K562 (cell line): ENCODE measurements around the gene CTDNEP1. TPM values are rescaled to one million over a fixed set of nuclear protein-coding genes. Genes with fewer than 3 reads are reported as not detected.
A peak's percentile ranks its signal among the peaks of the same experiment; 100 is the strongest.

Experiments used
- DACH1 ChIP-seq: fragments of 450-650 bp; IDR thresholded peaks from 2 replicates; pipeline ENCODE4 v1.6.1; 2018; ENCODE audit not compliant: partially characterized antibody
- HDAC1 ChIP-seq, 2 experiments: fragments of 450-650 bp; IDR thresholded peaks; 2 replicates each; pipeline ENCODE4 v1.6.1; 2016 to 2017; ENCODE audit warnings: inconsistent platforms in 1 of 2, mild to moderate bottlenecking in 1 of 2, moderate library complexity in 1 of 2
- HNRNPK ChIP-seq: fragments of 200-400 bp; formaldehyde crosslinking; IDR thresholded peaks from one replicate; pipeline ENCODE4 v1.6.1; 2018; ENCODE audit warnings: mild to moderate bottlenecking, low read depth, low read length; ENCODE audit not compliant: poor library complexity, severe bottlenecking
- ILK ChIP-seq: fragments of 450-650 bp; IDR thresholded peaks from 2 replicates; pipeline ENCODE4 v1.6.1; 2016; ENCODE audit warnings: missing genetic modification characterization, low read depth, mild to moderate bottlenecking, missing compliant biosample characterization, moderate library complexity, borderline replicate concordance
- KDM4B ChIP-seq, 2 experiments: fragments of 450-650 bp in 1 of 2; sonication (generic) in 1 of 2; IDR thresholded peaks; 2 replicates each; pipeline ENCODE4 v1.6.1; 2016 to 2017; ENCODE audit warnings: borderline replicate concordance in 2 of 2, antibody characterized with exemption in 1 of 2, low read depth in 1 of 2, mild to moderate bottlenecking in 1 of 2
- LCOR ChIP-seq: sonication (generic); formaldehyde crosslinking; IDR thresholded peaks from 2 replicates; pipeline ENCODE4 v1.8.0; 2022; ENCODE audit warnings: mild to moderate bottlenecking, missing genetic modification reagents
- NFE2 ChIP-seq: IDR thresholded peaks from 2 replicates; pipeline ENCODE4 v1.6.1; 2014; ENCODE audit warnings: antibody characterized with exemption, low read depth
- NFE2L1 ChIP-seq: fragments of 450-650 bp; IDR thresholded peaks from 2 replicates; pipeline ENCODE4 v1.6.1; 2016; ENCODE audit warnings: missing genetic modification characterization, low read depth, mild to moderate bottlenecking, missing compliant biosample characterization, moderate library complexity, borderline replicate concordance
- NR3C1 ChIP-seq: sonication (generic); formaldehyde crosslinking; IDR thresholded peaks from 2 replicates; pipeline ENCODE4 v1.8.1; 2022; ENCODE audit warnings: missing genetic modification reagents
- NUFIP1 ChIP-seq: fragments of 450-650 bp; IDR thresholded peaks from 2 replicates; pipeline ENCODE4 v1.6.1; 2018; ENCODE audit not compliant: partially characterized antibody
- POLR2H ChIP-seq: IDR thresholded peaks from 2 replicates; pipeline ENCODE4 v1.6.1; 2016; ENCODE audit warnings: missing genetic modification characterization, low read depth, mild to moderate bottlenecking, control low read depth, missing compliant biosample characterization, moderate library complexity
- SIN3A ChIP-seq, 2 experiments: fragments of 150-350 bp in 1 of 2; IDR thresholded peaks; 2 replicates each; pipeline ENCODE4 v1.6.1; 2011 to 2016; ENCODE audit warnings: borderline replicate concordance in 2 of 2, low read depth in 2 of 2, low read length in 2 of 2, mild to moderate bottlenecking in 2 of 2, moderate library complexity in 2 of 2; ENCODE audit not compliant: control insufficient read depth in 1 of 2
- TCF7L2 ChIP-seq: fragments of 150-350 bp; IDR thresholded peaks from 2 replicates; pipeline ENCODE4 v1.6.1; 2016; ENCODE audit warnings: low read depth, mild to moderate bottlenecking, low read length, moderate library complexity
- ZNF316 ChIP-seq: fragments of 450-650 bp; IDR thresholded peaks from 2 replicates; pipeline ENCODE4 v1.6.1; 2016
- ZNF324 ChIP-seq: fragments of 250-450 bp; sonication (Bioruptor Pico); IDR thresholded peaks from 2 replicates; pipeline ENCODE4 v1.4.0; 2020; ENCODE audit warnings: mild to moderate bottlenecking
- ZNF644 ChIP-seq: fragments of 200-800 bp; sonication (Bioruptor generic); IDR thresholded peaks from 2 replicates; pipeline ENCODE4 v1.6.1; 2016; ENCODE audit warnings: low read depth, missing genetic modification characterization, missing compliant biosample characterization
- ZZZ3 ChIP-seq: fragments of 450-650 bp; IDR thresholded peaks from 2 replicates; pipeline ENCODE4 v1.6.1; 2016; ENCODE audit warnings: antibody characterized with exemption, mild to moderate bottlenecking, moderate library complexity
- polyA plus RNA-seq, 8 experiments: library from polyadenylated mRNA; depleted of rRNA in 4 of 8; stranded (reverse) in 5 of 8; unstranded in 3 of 8; fragments of >200 nt; fragmentation: Nextera tagmentation in 2 of 8; fragmentation: Illumina TruSeq in 1 of 8; extraction: Ambion mirVana in 2 of 8; extraction: Trizol in 1 of 8; gene quantifications; 2 replicates each; pipeline versions ENCODE4 v1.2.1 to v1.2.3, GENCODE V29; 2011 to 2014; ENCODE audit warnings: inconsistent platforms in 1 of 8, missing spikeins in 1 of 8
- total RNA-seq, 7 experiments: library from RNA; depleted of rRNA in 6 of 7; stranded (reverse); fragments of >200 nt in 6 of 7; fragmentation: Illumina TruSeq in 2 of 7; extraction: Trizol in 2 of 7; gene quantifications; 2 replicates each; pipeline versions ENCODE4 v1.2.1 to v1.2.3, GENCODE V29; 2011 to 2021; ENCODE audit warnings: low replicate concordance in 1 of 7
- TF ChIP-seq, protein P1 (sequence below): sonication (generic); IDR thresholded peaks from 2 replicates; pipeline ENCODE4 v1.6.1; 2016
- TF ChIP-seq, protein P2 (sequence below): sonication (generic); formaldehyde crosslinking; IDR thresholded peaks from 2 replicates; pipeline ENCODE4 v1.8.0; 2022; ENCODE audit warnings: mild to moderate bottlenecking, missing genetic modification reagents, borderline replicate concordance
- TF ChIP-seq, protein P3 (sequence below), 2 experiments: fragments of 200-800 bp in 1 of 2; sonication (Bioruptor generic) in 1 of 2; sonication (generic) in 1 of 2; formaldehyde crosslinking in 1 of 2; IDR thresholded peaks in 1 of 2; conservative IDR thresholded peaks in 1 of 2; 2 replicates each; pipeline versions ENCODE4 v1.5.0 to v1.6.1; 2016 to 2020; ENCODE audit warnings: missing compliant biosample characterization in 1 of 2, missing genetic modification characterization in 1 of 2, missing genetic modification reagents in 1 of 2
- TF ChIP-seq, protein P4 (sequence below): fragments of 250-450 bp; sonication (Bioruptor Pico); IDR thresholded peaks from 2 replicates; pipeline ENCODE4 v1.5.0; 2020; ENCODE audit warnings: mild to moderate bottlenecking

Gene CTDNEP1
- total and polyA plus RNA-seq, 9 of the 15 experiments (the other 6 are each of a cell fraction or from before 2014, with no cell fraction given), result 10.7 to 150 (median 28.5) TPM

DNA sequence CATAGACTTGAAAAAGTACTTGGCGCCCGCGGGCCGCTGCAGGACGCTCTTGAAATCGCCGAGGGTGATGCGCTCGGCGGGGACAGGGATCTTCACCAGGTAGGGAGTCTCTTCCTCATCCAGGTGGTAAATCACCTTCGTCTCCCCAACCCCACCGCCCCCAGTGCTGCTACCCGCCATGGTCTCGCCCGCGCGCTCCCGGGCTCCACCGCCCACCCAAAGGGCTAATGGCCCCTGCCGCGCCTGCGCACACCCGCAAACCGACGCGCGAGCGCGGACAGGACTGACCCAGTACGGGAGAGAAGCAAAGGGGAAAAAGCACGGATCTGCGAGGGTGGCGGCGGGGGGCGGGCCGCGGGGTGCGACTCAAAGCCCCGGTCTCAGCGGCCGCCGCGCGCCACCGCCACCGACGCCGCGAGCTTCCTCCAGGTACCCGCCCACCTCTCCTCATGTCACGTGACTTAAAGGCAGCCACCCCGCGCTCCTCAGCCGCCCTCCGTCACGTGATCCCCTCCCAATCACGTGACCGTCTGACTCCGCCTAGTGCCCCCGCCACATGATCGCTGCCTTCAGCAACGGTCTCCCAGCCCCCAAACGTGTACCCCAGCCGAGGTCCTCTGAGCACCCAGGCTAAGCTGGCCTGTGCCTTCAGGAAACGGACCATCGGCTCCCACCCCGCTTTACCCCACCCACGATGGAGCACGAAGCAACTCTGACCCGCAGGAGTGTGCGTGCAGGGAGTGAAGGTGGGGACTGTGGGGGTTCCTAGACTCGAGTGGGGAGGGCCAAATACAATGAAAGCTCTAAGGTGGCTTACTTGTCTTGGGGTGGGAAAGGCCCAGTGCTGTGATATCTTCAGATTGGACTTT, 17.2 kb downstream of the CTDNEP1 start, which contains the start of gene DVL2 (continued):
- TF ChIP-seq HNRNPK, result no peak
- TF ChIP-seq, protein P1, sequence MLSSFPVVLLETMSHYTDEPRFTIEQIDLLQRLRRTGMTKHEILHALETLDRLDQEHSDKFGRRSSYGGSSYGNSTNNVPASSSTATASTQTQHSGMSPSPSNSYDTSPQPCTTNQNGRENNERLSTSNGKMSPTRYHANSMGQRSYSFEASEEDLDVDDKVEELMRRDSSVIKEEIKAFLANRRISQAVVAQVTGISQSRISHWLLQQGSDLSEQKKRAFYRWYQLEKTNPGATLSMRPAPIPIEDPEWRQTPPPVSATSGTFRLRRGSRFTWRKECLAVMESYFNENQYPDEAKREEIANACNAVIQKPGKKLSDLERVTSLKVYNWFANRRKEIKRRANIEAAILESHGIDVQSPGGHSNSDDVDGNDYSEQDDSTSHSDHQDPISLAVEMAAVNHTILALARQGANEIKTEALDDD, result no peak
- TF ChIP-seq, protein P2, sequence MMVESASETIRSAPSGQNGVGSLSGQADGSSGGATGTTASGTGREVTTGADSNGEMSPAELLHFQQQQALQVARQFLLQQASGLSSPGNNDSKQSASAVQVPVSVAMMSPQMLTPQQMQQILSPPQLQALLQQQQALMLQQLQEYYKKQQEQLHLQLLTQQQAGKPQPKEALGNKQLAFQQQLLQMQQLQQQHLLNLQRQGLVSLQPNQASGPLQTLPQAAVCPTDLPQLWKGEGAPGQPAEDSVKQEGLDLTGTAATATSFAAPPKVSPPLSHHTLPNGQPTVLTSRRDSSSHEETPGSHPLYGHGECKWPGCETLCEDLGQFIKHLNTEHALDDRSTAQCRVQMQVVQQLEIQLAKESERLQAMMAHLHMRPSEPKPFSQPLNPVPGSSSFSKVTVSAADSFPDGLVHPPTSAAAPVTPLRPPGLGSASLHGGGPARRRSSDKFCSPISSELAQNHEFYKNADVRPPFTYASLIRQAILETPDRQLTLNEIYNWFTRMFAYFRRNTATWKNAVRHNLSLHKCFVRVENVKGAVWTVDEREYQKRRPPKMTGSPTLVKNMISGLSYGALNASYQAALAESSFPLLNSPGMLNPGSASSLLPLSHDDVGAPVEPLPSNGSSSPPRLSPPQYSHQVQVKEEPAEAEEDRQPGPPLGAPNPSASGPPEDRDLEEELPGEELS (CRISPR knock-in tag), result no peak
- TF ChIP-seq ZNF324 (CRISPR knock-in tag), result peak; percentile 57
- TF ChIP-seq, protein P3, sequence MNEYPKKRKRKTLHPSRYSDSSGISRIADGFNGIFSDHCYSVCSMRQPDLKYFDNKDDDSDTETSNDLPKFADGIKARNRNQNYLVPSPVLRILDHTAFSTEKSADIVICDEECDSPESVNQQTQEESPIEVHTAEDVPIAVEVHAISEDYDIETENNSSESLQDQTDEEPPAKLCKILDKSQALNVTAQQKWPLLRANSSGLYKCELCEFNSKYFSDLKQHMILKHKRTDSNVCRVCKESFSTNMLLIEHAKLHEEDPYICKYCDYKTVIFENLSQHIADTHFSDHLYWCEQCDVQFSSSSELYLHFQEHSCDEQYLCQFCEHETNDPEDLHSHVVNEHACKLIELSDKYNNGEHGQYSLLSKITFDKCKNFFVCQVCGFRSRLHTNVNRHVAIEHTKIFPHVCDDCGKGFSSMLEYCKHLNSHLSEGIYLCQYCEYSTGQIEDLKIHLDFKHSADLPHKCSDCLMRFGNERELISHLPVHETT (CRISPR knock-in tag; conservative IDR thresholded peaks at IDR 0.05 in 1 of 2, IDR thresholded peaks at IDR 0.05 in 1 of 2), result peak in 1 of 2 experiments; percentile 97; a peak in 2 of 4 replicates
- no peak for TF ChIP-seq NUFIP1
- peak in 1 of 2 experiments; percentile 95; a peak in 1 of 4 replicates for TF ChIP-seq SIN3A (IDR thresholded peaks at IDR 0.05; ENCODE audit: borderline replicate concordance in 2 of 2, control insufficient read depth in 1 of 2, low read depth in 2 of 2, low read length in 2 of 2)
- TF ChIP-seq TCF7L2, result no peak
- no peak for TF ChIP-seq LCOR (CRISPR knock-in tag)
- TF ChIP-seq NR3C1, result no peak
- no peak for TF ChIP-seq ZZZ3
- no peak for TF ChIP-seq NFE2
- TF ChIP-seq DACH1, result no peak
- no peak for TF ChIP-seq ZNF316
- no peak for TF ChIP-seq ZNF644 (tag)
- TF ChIP-seq KDM4B (IDR thresholded peaks at IDR 0.05; ENCODE audit: borderline replicate concordance in 2 of 2, low read depth in 1 of 2), result peak in 1 of 2 experiments; percentile 85; a peak in 1 of 4 replicates
- TF ChIP-seq, protein P4, sequence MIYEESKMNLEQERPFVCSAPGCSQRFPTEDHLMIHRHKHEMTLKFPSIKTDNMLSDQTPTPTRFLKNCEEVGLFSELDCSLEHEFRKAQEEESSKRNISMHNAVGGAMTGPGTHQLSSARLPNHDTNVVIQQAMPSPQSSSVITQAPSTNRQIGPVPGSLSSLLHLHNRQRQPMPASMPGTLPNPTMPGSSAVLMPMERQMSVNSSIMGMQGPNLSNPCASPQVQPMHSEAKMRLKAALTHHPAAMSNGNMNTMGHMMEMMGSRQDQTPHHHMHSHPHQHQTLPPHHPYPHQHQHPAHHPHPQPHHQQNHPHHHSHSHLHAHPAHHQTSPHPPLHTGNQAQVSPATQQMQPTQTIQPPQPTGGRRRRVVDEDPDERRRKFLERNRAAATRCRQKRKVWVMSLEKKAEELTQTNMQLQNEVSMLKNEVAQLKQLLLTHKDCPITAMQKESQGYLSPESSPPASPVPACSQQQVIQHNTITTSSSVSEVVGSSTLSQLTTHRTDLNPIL, result 0 out of 2 replicates have a peak, but pooled peaks have one; percentile 13
- no peak for TF ChIP-seq NFE2L1
- TF ChIP-seq POLR2H (tag), result peak; percentile 71
- no peak for TF ChIP-seq ILK (tag)
- TF ChIP-seq HDAC1 (IDR thresholded peaks at IDR 0.05), result peak in 1 of 2 experiments; percentile 89; a peak in 2 of 4 replicates
